Stimulated activated CD4-positive, alpha-beta T cell treated with anti-CD3 and anti-CD28 coated beads, Interleukin-12 subunit alpha, Interleukin-12 subunit beta, amount 100 ng/mL, for 48 hours (primary cell): ENCODE results near the gene SENP5.
"Not testable (repeated sequence)": the region's sequence is repeated elsewhere in the genome, so short reads cannot be mapped to it uniquely, and the experiment has no call there.

Experiments used
- DNase-seq, 3 donors: peaks; one replicate each; pipeline ENCODE4 v3.0.0-alpha.2; 2020; ENCODE audit warnings: low read depth in 2 of 3, low spot score in 1 of 3

The SENP5 gene

DNA sequence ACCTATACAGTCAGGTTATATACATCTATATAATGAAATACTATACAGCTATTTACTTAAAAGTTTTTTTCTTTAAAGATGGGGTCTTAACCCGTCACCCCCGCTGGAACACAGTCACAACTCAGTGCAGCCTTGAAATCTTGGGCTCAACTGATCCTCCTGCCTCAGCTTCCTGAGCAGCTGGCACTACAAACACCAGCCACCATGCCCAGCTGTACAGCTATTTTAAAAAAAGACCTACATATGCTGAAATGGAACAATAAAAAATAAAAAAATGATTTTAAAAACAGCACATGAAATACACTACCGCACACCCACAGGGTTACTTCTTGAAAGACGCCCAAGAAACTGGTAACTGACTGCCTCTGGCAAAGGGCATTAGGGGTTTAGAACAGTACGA, 70.9 kb downstream of the SENP5 start:
- DNase-seq = no peak

- DNase-seq = peak; percentile 47 to 55 (median 53)
These were observed 74.1 kb downstream of the SENP5 start for GRCh38 chr3:196941729-196942225.

GRCh38 chr3:196942226-196942914, 74.7 kb downstream of the SENP5 start, which contains the start of gene NCBP2:
NCBP2 (minus strand) TSS chr3:196942528; CDS start chr3:196942503, 25 bp downstream.
- peak; percentile 99 to 100 (median 100) for DNase-seq

DNA sequence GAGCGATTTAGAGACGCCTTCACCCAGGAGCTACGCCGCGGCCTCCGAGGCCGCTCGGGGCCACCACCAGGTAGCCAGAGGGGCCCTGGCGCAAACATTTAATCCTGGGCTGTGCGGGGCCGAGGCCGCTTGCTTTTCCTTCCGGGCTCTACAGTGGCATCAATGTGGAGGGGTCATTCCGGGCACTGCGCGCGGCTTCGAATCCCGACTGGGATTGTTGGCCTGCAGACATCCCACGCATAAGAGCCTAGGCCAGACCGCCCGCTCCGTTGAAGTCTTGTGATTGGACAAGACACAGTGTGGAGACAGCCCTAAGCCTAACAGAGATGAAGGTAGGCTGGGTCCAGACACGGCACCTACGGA, 75.2 kb downstream of the SENP5 start:
- no peak for DNase-seq

GRCh38 chr3:196944037-196944790, 76.5 kb downstream of the SENP5 start:
- not testable (repeated sequence) for DNase-seq

- no peak for DNase-seq
These were observed 79.6 kb downstream of the SENP5 start for GRCh38 chr3:196947136-196947859.

DNA sequence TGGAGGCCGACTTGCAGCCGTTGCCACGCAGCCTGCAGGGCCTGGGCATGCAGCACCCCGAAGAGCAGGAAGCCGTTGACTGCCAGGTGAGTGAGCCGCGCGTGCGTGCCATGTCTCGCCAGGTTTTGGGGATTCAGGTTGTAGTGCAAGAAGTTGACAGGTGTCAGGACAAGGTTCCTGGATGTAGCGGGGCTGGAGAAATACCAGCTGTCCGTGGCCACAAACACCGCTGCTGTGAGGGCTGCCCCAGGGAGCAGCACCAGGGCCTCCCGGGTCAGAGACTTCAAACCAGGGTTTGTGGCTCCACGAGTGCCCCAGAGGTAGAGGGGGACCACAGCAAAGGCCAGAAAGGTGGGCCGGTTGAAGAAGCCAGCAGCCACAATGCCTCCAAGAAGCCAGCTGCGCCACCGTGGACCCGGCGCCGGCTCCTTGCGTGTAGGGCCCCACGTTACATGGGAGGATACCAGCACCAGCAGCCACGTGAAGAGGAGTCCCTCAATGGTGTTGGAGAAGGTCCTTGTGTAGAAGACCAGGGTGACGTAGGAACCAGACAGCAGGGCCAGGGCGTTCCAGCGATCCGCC, 80.2 kb downstream of the SENP5 start:
- no peak for DNase-seq

- DNase-seq = no peak
These were observed 80.9 kb downstream of the SENP5 start for GRCh38 chr3:196948442-196949284.

GRCh38 chr3:196949285-196949619, 81.5 kb downstream of the SENP5 start:
- DNase-seq = no peak

DNA sequence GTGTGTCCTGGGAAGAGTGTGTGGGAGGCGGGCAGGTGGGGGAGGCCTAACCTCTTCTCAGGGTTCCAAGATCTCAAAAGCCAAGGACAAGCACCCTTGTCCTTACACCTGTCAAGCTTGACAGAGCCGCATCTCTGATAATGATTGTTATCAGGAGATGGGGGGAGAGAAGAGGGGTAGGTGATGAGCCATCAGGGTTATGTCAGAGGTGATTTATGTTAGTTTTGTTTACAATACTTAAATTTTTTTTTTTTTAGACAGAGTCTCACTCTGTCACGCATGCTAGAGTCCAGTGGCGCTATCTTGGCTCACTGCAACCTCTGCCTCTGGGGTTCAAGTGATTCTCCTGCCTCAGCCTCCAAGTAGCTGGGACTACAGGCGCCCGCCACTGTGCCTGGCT, 82.0 kb downstream of the SENP5 start:
- DNase-seq = no peak

- no peak for DNase-seq
These were observed 83.7 kb downstream of the SENP5 start for GRCh38 chr3:196951371-196951770.

DNA sequence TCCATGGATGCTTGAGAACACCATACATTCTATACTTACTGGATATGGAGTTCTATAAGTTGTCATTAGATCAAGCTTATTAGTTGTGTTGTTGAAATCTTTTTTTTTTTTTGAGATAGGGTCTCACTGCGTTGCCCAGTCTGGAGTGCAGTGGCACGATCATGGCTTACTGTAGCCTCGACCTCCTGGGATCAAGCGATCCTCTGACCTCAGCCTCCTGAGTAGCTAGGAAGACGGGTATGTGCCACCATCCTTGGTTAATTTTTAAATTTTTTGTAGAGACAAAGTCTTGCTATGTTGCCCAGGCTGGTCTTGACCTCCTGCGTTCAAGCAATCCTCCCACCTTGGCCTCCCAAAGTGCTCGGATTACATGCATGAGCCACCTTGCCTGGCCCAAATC, 87.1 kb downstream of the SENP5 start:
- no peak for DNase-seq

GRCh38 chr3:196962108-196962929, 94.6 kb downstream of the SENP5 start:
- no peak for DNase-seq

GRCh38 chr3:196962930-196963630, 95.4 kb downstream of the SENP5 start:
- no peak for DNase-seq

DNA sequence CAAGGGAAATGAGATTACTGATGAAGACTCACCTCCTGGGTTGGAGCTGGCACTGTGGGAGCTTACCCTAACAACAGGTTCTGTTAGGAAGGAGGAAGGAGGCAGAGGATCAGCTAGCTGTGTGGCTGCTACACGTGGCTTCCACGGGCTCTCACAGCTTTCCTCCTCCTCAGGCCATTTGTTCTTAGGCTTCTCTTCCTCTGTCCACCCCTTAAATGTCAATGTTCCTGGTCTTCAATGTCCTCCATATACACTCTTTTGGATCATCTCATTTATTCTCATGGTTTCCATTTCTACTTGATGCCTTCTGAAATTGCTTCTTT, 95.9 kb downstream of the SENP5 start:
- DNase-seq = no peak

DNA sequence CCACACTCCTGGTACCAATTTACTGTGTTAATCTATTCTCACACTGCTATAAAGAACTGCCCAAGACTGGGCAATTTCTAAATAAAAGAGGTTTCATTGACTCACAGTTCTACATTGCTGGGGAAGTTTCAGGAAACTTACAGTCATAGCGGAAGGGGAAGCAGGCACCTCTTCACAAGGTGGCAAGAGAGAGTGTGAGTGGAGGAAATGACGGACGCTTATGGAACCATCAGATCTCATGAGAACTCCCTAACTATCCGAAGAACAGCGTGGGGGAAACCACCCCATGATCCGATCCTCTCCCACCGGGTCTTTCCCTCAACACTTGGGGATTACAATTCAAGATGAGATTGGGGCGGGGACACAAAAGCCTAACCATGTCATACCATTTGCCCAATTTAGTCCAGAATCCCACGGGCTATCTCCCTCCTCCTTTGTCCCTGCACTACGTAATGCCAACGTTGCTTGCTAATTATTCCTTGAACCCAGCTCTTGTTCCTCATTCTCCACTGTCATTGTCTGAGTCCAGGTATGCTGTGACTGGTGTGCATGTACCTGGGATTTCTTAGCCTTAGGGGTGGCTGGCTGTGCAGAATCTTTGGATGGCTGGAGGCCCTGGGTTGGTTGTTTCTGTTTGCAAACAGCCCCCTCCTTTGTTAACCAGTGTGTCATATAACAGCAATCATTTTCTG, 97.5 kb downstream of the SENP5 start:
- DNase-seq = no peak

DNA sequence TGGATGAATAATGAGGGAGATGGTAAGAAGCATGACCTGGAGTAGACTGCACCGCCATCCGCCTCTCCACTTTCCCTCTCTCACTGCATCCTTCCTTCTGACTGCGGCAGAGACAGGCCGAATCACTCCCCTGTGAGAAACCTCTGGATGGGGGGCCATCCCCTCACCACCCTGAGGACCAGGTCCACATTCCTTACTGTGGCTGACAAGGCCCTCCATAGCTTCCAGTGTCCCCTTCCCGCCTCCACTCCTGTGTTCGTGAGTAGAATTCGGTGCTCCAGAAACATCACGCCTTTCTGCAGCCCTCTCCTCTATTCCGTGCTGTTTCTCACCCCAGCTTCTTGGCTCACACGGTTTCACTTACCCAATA, 98.1 kb downstream of the SENP5 start:
- DNase-seq = no peak

DNA sequence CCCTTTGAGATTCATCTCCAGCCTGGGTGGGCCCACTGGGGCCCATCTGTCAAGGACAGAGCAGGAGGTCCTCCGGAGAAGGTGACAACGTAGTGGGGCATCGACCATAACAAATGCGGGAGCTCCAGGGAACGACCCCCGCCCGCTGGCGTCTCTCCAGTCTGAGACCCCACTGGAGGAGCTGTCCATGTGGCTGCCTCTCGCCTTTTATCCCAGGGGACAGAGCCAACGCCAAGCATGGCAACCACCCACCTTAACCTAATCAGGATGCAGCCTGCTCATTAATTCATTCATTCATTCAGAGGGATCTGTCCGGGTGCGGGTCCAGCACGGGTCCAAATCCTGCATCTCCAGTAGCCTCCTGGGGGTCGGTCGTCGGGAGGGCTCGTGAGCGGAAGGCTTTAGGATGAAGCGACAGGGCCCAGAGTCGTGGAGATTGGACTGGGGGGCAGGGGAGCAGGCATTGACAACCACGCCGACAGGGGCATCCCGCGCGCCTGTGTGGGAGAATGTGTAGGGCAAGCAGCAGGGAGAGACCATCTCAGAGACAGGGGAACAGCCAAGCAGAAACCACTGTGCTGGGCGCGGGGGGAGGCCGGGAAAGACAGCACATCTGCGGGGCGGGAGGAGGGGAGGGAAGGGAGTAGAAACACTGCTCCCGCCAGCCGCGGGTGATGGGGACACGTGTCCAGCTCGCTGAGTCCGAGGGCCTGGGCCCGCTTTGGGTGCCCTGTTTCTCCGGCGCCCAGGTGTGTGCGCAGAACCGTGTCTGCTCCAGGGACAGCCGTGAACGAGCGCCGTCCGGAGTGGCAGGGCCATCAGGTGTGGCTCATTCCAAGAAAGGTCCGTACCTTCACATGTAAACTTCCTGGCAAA, 99.0 kb downstream of the SENP5 start:
- no peak for DNase-seq
